ENCODE measurements around the gene PM20D1.

PM20D1 gene

DNA sequence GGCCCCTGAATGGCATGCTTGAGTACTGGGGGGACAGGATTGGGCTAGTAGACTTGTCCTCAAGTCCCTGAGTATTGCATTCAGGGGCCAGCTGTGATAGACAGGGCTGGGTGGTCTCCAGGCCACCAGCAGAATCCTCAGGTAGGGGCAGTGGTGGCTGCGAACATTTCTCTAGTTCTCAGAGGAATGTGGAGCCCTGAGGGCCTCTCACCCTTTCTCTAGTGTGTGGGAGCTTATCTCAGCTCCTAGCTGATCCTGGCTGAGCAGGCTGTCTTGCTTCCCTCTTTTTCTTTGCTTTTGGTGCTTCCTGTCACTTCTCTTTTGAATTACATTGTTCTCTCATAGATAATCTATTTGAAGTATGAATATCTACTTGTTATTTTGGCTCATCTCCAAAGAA, 30.0 kb upstream of the PM20D1 start:
- TF ChIP-seq EGR1 (IDR thresholded peaks at IDR 0.05) (no peak), TAF1 (IDR thresholded peaks at IDR 0.05; ENCODE audit: low read depth) (no peak), EP300 (IDR thresholded peaks at IDR 0.05; ENCODE audit: borderline replicate concordance) (no peak), CREB1 (IDR thresholded peaks at IDR 0.05; ENCODE audit: low read depth) (no peak), TEAD4 (IDR thresholded peaks at IDR 0.05) (no peak), ZBTB7A (IDR thresholded peaks at IDR 0.05; ENCODE audit: low read depth) (no peak)

DNA sequence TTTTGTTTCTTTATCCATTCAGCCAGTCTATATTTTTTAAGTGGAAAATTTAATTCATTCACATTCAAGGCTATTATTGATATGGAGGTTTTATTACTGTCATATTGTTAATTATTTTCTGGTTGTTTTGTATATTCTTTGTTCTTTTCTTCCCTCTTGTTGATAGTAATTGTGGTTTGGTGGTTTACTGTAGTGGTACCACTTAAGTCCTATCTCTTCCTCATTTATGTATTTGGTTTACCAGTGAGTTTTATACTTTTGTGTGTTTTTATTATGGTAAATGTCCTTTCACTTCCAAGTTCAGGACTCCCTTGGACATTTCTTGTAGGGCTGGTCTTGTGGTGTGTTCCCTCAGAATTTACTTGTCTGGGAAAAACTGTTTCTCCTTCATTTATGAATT, 28.1 kb upstream of the PM20D1 start:
- no peak for TF ChIP-seq TCF12 (IDR thresholded peaks at IDR 0.05; ENCODE audit: low read depth)
- TF ChIP-seq, protein P1, sequence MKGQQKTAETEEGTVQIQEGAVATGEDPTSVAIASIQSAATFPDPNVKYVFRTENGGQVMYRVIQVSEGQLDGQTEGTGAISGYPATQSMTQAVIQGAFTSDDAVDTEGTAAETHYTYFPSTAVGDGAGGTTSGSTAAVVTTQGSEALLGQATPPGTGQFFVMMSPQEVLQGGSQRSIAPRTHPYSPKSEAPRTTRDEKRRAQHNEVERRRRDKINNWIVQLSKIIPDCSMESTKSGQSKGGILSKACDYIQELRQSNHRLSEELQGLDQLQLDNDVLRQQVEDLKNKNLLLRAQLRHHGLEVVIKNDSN (IDR thresholded peaks at IDR 0.05), result no peak

DNA sequence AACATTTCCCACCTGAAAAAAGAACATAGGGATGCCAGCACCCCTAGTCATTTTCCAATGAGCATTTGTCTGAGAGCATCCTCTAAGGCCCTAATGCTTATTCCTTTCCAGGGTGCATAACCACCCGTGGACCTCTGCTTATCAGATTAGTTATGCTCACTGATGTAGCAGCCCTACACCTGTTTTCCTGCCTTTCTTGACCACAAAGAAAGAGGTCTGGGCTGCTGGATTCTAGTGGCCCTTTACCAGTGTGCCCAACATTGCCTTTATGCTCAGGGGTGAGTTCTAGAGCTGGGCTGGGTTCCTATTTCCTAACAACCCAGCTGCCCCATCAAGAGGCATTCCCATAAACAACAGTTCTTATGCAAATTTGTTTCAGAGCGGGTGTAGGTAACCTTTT, 20.3 kb upstream of the PM20D1 start:
- TF ChIP-seq TEAD4 (IDR thresholded peaks at IDR 0.05) (no peak), TAF1 (IDR thresholded peaks at IDR 0.05; ENCODE audit: low read depth) (no peak), CREB1 (IDR thresholded peaks at IDR 0.05; ENCODE audit: low read depth) (no peak), EGR1 (IDR thresholded peaks at IDR 0.05) (no peak), FOXM1 (IDR thresholded peaks at IDR 0.05; ENCODE audit: borderline replicate concordance, low read depth) (no peak), EP300 (IDR thresholded peaks at IDR 0.05; ENCODE audit: borderline replicate concordance) (no peak), NFIC (IDR thresholded peaks at IDR 0.05) (no peak), CEBPB (IDR thresholded peaks at IDR 0.05) (no peak)
- TF ChIP-seq, protein P2, sequence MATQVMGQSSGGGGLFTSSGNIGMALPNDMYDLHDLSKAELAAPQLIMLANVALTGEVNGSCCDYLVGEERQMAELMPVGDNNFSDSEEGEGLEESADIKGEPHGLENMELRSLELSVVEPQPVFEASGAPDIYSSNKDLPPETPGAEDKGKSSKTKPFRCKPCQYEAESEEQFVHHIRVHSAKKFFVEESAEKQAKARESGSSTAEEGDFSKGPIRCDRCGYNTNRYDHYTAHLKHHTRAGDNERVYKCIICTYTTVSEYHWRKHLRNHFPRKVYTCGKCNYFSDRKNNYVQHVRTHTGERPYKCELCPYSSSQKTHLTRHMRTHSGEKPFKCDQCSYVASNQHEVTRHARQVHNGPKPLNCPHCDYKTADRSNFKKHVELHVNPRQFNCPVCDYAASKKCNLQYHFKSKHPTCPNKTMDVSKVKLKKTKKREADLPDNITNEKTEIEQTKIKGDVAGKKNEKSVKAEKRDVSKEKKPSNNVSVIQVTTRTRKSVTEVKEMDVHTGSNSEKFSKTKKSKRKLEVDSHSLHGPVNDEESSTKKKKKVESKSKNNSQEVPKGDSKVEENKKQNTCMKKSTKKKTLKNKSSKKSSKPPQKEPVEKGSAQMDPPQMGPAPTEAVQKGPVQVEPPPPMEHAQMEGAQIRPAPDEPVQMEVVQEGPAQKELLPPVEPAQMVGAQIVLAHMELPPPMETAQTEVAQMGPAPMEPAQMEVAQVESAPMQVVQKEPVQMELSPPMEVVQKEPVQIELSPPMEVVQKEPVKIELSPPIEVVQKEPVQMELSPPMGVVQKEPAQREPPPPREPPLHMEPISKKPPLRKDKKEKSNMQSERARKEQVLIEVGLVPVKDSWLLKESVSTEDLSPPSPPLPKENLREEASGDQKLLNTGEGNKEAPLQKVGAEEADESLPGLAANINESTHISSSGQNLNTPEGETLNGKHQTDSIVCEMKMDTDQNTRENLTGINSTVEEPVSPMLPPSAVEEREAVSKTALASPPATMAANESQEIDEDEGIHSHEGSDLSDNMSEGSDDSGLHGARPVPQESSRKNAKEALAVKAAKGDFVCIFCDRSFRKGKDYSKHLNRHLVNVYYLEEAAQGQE (IDR thresholded peaks at IDR 0.05; ENCODE audit: low read depth), result no peak
- TF ChIP-seq, protein P1 (IDR thresholded peaks at IDR 0.05), result no peak

DNA sequence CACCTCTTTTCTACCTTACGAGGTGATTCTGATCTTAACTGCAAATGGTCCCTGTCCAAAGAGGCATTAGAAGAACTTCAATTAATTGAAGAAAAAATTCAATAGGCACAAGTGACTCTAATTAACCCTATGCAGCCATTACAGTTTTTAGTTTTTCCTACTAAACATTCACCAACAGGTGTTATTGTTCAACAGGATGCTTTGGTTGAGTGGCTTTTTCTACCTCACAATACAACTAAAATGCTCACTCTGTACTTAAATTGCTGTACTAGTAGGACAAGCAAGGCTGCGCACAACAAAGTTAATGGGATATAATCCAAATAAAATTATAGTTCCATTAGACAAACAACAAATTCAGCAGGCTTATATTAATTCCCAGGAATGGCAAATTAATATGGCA, 11.6 kb upstream of the PM20D1 start:
- TF ChIP-seq CEBPB (IDR thresholded peaks at IDR 0.05) (no peak), RAD21 (IDR thresholded peaks at IDR 0.05; ENCODE audit: low read depth) (no peak), CREB1 (IDR thresholded peaks at IDR 0.05; ENCODE audit: low read depth) (no peak), EP300 (IDR thresholded peaks at IDR 0.05; ENCODE audit: borderline replicate concordance) (no peak), FOXM1 (IDR thresholded peaks at IDR 0.05; ENCODE audit: borderline replicate concordance, low read depth) (no peak), YY1 (IDR thresholded peaks at IDR 0.05; ENCODE audit: low read depth) (no peak)
- TF ChIP-seq, protein P3, sequence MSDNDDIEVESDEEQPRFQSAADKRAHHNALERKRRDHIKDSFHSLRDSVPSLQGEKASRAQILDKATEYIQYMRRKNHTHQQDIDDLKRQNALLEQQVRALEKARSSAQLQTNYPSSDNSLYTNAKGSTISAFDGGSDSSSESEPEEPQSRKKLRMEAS (IDR thresholded peaks at IDR 0.05), result no peak
- TF ChIP-seq, protein P1 (IDR thresholded peaks at IDR 0.05), result no peak
- TF ChIP-seq, protein P2 (IDR thresholded peaks at IDR 0.05; ENCODE audit: low read depth), result no peak

DNA sequence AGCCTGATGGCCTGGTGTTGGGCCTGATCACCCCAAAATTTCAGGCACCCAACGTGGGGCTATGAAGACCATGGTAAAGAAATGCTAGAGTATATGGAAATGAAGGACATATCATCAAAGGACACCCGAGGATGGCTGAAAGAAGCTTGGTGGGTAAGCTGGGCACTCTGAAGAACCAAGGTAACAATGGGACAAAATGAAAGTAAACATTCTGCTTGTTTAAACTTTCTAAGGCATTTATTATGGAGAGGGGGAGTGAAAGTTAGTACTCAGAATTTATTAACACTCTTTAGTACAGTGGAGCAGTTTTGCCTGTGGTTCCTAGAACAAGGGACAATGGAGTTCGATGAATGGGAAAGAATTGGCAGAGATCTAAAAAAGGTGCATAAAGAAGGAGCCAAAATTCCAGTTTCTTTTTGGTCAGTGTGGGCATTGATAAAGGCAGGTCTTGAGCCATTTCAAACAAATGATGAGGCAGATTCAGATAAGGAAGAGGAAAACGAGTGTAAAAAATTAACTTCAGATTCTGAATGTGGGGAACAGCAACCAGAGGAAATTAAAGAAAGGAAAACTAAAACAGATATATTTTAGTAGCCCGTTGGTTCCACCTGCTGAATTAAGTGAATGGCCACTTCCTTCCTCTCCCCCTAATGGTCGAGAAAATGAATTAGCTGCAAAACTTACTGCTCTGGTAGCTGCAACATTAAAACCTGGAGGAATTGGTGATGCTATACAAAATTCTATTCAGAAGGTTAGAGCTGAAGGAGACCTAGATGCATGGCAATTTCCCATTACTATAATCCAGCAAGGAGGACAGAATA, 8.4 kb upstream of the PM20D1 start:
- TF ChIP-seq CEBPB (IDR thresholded peaks at IDR 0.05) (no peak), TCF12 (IDR thresholded peaks at IDR 0.05; ENCODE audit: low read depth) (no peak), ZBTB7A (IDR thresholded peaks at IDR 0.05; ENCODE audit: low read depth) (no peak), RAD21 (IDR thresholded peaks at IDR 0.05; ENCODE audit: low read depth) (no peak), EP300 (IDR thresholded peaks at IDR 0.05; ENCODE audit: borderline replicate concordance) (no peak), TAF1 (IDR thresholded peaks at IDR 0.05; ENCODE audit: low read depth) (no peak), CREB1 (IDR thresholded peaks at IDR 0.05; ENCODE audit: low read depth) (no peak), TEAD4 (IDR thresholded peaks at IDR 0.05) (no peak), FOXM1 (IDR thresholded peaks at IDR 0.05; ENCODE audit: borderline replicate concordance, low read depth) (no peak), EGR1 (IDR thresholded peaks at IDR 0.05) (no peak), YY1 (IDR thresholded peaks at IDR 0.05; ENCODE audit: low read depth) (no peak), NFIC (IDR thresholded peaks at IDR 0.05) (no peak)
- TF ChIP-seq, protein P3 (IDR thresholded peaks at IDR 0.05), result no peak
- TF ChIP-seq, protein P2 (IDR thresholded peaks at IDR 0.05; ENCODE audit: low read depth), result no peak
- TF ChIP-seq, protein P1 (IDR thresholded peaks at IDR 0.05), result no peak

Data from Ishikawa (cell line).